Fibroblast of peridontal ligament (primary cell): ENCODE data around the gene LIFR.
A peak's percentile ranks its signal among the peaks of the same experiment; 100 is the strongest.

Experiments used
- DNase-seq: peaks from one replicate; pipeline ENCODE4 v3.0.0-alpha.2; 2010; ENCODE audit errors: extremely low read depth

Gene LIFR

GRCh38 chr5:38467353-38468040 lies 88.9 kb downstream of the LIFR start:
- DNase-seq: peak; percentile 59

- peak; percentile 20 for DNase-seq
These were observed 89.8 kb downstream of the LIFR start for GRCh38 chr5:38466424-38467189.

GRCh38 chr5:38465702-38466423 lies 90.6 kb downstream of the LIFR start:
- no peak for DNase-seq

- peak; percentile 71 for DNase-seq
These were observed 91.4 kb downstream of the LIFR start for GRCh38 chr5:38465061-38465460.

GRCh38 chr5:38463634-38464521 lies 92.6 kb downstream of the LIFR start:
- DNase-seq: peak; percentile 84

GRCh38 chr5:38462976-38463633 lies 93.3 kb downstream of the LIFR start:
- peak; percentile 34 for DNase-seq

- DNase-seq: no peak
These were observed 98.3 kb downstream of the LIFR start for GRCh38 chr5:38458174-38458573.

GRCh38 chr5:38456657-38457399 lies 99.6 kb downstream of the LIFR start:
- DNase-seq: no peak

GRCh38 chr5:38455796-38456330 lies 100.6 kb downstream of the LIFR start:
- DNase-seq: no peak

- no peak for DNase-seq
These were observed 102.5 kb downstream of the LIFR start for GRCh38 chr5:38453921-38454320.

- DNase-seq: no peak
These were observed 102.9 kb downstream of the LIFR start for GRCh38 chr5:38453506-38453905.

GRCh38 chr5:38452201-38452600 lies 104.2 kb downstream of the LIFR start:
- DNase-seq: no peak

GRCh38 chr5:38451074-38451725 lies 105.2 kb downstream of the LIFR start:
- peak; percentile 73 for DNase-seq

- DNase-seq: no peak
These were observed 105.8 kb downstream of the LIFR start for GRCh38 chr5:38450627-38451026.

- no peak for DNase-seq
These were observed 107.7 kb downstream of the LIFR start for GRCh38 chr5:38448568-38449350.

GRCh38 chr5:38447786-38448185 lies 108.7 kb downstream of the LIFR start:
- DNase-seq: peak; percentile 69

- DNase-seq: no peak
These were observed 109.4 kb downstream of the LIFR start for GRCh38 chr5:38447056-38447455.

GRCh38 chr5:38446029-38446522 lies 110.4 kb downstream of the LIFR start:
- DNase-seq: no peak
